Lower lobe of right lung (tissue), 2 donors: ENCODE results near the gene CPSF3. TPM values are rescaled to one million over a fixed set of nuclear protein-coding genes. Genes with fewer than 3 reads are reported as not detected.
"Not testable (repeated sequence)": the region's sequence is repeated elsewhere in the genome, so short reads cannot be mapped to it uniquely, and the experiment has no call there.

Experiments
- ATAC-seq, 2 donors: fragments of 200-7000 bp; cut with Tn5 transposase; one replicate each; pipeline ENCODE4 v1.9.1; 2020 to 2022; ENCODE audit warnings: mild to moderate bottlenecking in 2 of 2, moderate library complexity in 2 of 2
- DNase-seq: peaks from one replicate; pipeline ENCODE4 v3.0.0-alpha.2; 2020
- H3K27ac ChIP-seq: fragments of 200-600 bp; one replicate; pipeline ENCODE4 v1.8.0; 2022
- H3K27me3 ChIP-seq: fragments of 200-600 bp; one replicate; pipeline ENCODE4 v1.8.0; 2022; ENCODE audit warnings: low read depth
- H3K36me3 ChIP-seq: fragments of 200-600 bp; one replicate; pipeline ENCODE4 v1.8.0; 2022; ENCODE audit warnings: mild to moderate bottlenecking
- H3K4me1 ChIP-seq: fragments of 200-600 bp; one replicate; pipeline ENCODE4 v1.8.0; 2022
- H3K4me3 ChIP-seq: fragments of 200-600 bp; one replicate; pipeline ENCODE4 v1.8.0; 2022; ENCODE audit warnings: mild to moderate bottlenecking
- H3K9me3 ChIP-seq: fragments of 200-600 bp; one replicate; pipeline ENCODE4 v1.8.0; 2022
- CTCF ChIP-seq: fragments of 200-600 bp; IDR thresholded peaks from one replicate; pipeline ENCODE4 v1.8.0; 2022; ENCODE audit warnings: antibody characterized with exemption, mild to moderate bottlenecking
- intact Hi-C: fragments of 100-400 bp; cut with DNase I; formaldehyde crosslinking; loops from one replicate; pipeline ENCODE4 v1.11.0; 2022
- total RNA-seq: library from RNA; stranded (reverse); fragmentation: NEBNext Ultra II Directional; extraction: Animal tissue kit (Norgen Biotek cat#: 25700); gene quantifications from one replicate; pipeline ENCODE4 v1.2.1, GENCODE V29; 2021
- donor health status: DM: no; HTN: yes; CAD: no; lungs with severe emphysema.

CPSF3 gene
- total RNA-seq, 1 donor from 2014 or later: 26.2 TPM

- H3K9me3 ChIP-seq: no peaks in the 10 kb centered on the region
- intact Hi-C loops: no loop called here
- no peaks in the 10 kb centered on the region for H3K27me3 ChIP-seq
- peaks cover 60% of the 10 kb centered on the region for H3K36me3 ChIP-seq
- ATAC-seq (no peak), DNase-seq (no peak)
- TF ChIP-seq CTCF: no peak
- no peak overlapping the region for H3K4me3 ChIP-seq
- no peak overlapping the region for H3K27ac ChIP-seq
- no peaks in the 10 kb centered on the region for H3K4me1 ChIP-seq
Measured at GRCh38 chr2:9391961-9392720, 31.3 kb upstream of the CPSF3 start.

- intact Hi-C loops: no loop called here
- no peak for TF ChIP-seq CTCF
- DNase-seq: no peak
- no peak for ATAC-seq
- no peak overlapping the region for H3K27ac ChIP-seq
- H3K9me3 ChIP-seq: no peaks in the 10 kb centered on the region
- H3K4me1 ChIP-seq: no peaks in the 10 kb centered on the region
- no peak overlapping the region for H3K4me3 ChIP-seq
- no peaks in the 10 kb centered on the region for H3K27me3 ChIP-seq
- peaks cover 55% of the 10 kb centered on the region for H3K36me3 ChIP-seq
Measured at GRCh38 chr2:9392898-9393765, 30.3 kb upstream of the CPSF3 start.

- no peak overlapping the region for H3K27ac ChIP-seq
- DNase-seq (no peak), ATAC-seq (no peak)
- TF ChIP-seq CTCF: no peak
- no peaks in the 10 kb centered on the region for H3K27me3 ChIP-seq
- H3K9me3 ChIP-seq: no peaks in the 10 kb centered on the region
- no peaks in the 10 kb centered on the region for H3K4me1 ChIP-seq
- no peak overlapping the region for H3K4me3 ChIP-seq
- intact Hi-C loops: no loop called here
- peaks cover 39% of the 10 kb centered on the region for H3K36me3 ChIP-seq
Measured at GRCh38 chr2:9394816-9395215, 28.6 kb upstream of the CPSF3 start.

GRCh38 chr2:9397201-9397600, 26.3 kb upstream of the CPSF3 start:
- intact Hi-C loops: no loop called here

GRCh38 chr2:9398251-9398650, 25.2 kb upstream of the CPSF3 start:
- not testable (repeated sequence) for H3K27ac ChIP-seq, DNase-seq

More at GRCh38 chr2:9397201-9397600, 26.3 kb upstream of the CPSF3 start:
- ATAC-seq (no peak), DNase-seq (no peak)
- no peaks in the 10 kb centered on the region for H3K9me3 ChIP-seq
- no peaks in the 10 kb centered on the region for H3K4me1 ChIP-seq
- no peak overlapping the region for H3K27ac ChIP-seq
- no peak for TF ChIP-seq CTCF
- no peak overlapping the region for H3K4me3 ChIP-seq
- H3K27me3 ChIP-seq: no peaks in the 10 kb centered on the region
- H3K36me3 ChIP-seq: peaks cover 34% of the 10 kb centered on the region

More at GRCh38 chr2:9398251-9398650, 25.2 kb upstream of the CPSF3 start:
- ATAC-seq, H3K27me3 ChIP-seq, H3K9me3 ChIP-seq, intact Hi-C loops, H3K4me3 ChIP-seq, H3K4me1 ChIP-seq: not testable (repeated sequence)
- peaks cover 41% of the 10 kb centered on the region for H3K36me3 ChIP-seq
